Heart left ventricle (tissue), 13 donors: ENCODE data around the gene USP10.

Experiments
- CTCF ChIP-seq, 12 donors: fragments of 200-600 bp; sonication (generic) in 4 of 12; IDR thresholded peaks; one replicate each; pipeline versions ENCODE4 v1.5.0 to v1.8.0; 2018 to 2022; ENCODE audit warnings: antibody characterized with exemption in 12 of 12, mild to moderate bottlenecking in 5 of 12
- POLR2A ChIP-seq, 2 donors: fragments of 450-650 bp; IDR thresholded peaks; one replicate each; pipeline ENCODE4 v1.6.1; 2017; ENCODE audit warnings: antibody characterized with exemption in 2 of 2, mild to moderate bottlenecking in 2 of 2, moderate library complexity in 2 of 2
- donor health status: ischemic (EF 13 %, LVEDD 7.1; RV severe dilation, severe dysfunction).
- donor health status: DM: no; HTN: yes; CAD: no.
- donor health status: DM: no; HTN: no; CAD: no.
- donor health status: ischemic (EF 25% LVEDD 6.9; RV normal size, moderate dysfunction).
- donor health status: ischemic (EF 25% LVEDD 5.7; RV mildly dilated, moderate dysfunction).
- donor health status: ischemic (EF 35%, LVEDD 5.7; RV mildly dilated, moderate dysfunction).
- donor health status: nonischemic (EF 11% LVEDD 7.7; RV severe dilation, severe dysfunction).
- donor health status: DM: yes; HTN: yes; CAD: no.
- donor health status: PGD.
- donor health status: ischemic (EF 29% LVEDD 5.4; RV normal size, mild dysfunction).
- donor health status: nonischemic (EF 23%, LVEDD 6.1; RV moderate dilation, normal function).

- TF ChIP-seq POLR2A (IDR thresholded peaks at IDR 0.05) = no peak
- TF ChIP-seq CTCF (IDR thresholded peaks at IDR 0.05) = no peak
These were observed 94.4 kb downstream of the USP10 start for GRCh38 chr16:84794186-84794585.
